Tibial nerve (tissue), 4 donors: ENCODE results near the gene CCDC57. TPM values are rescaled to one million over a fixed set of nuclear protein-coding genes. Genes with fewer than 3 reads are reported as not detected.
A peak's percentile ranks its signal among the peaks of the same experiment; 100 is the strongest.

Source experiments
- DNase-seq, 2 donors: peaks; one replicate each; pipeline ENCODE4 v3.0.0-alpha.2; 2019; ENCODE audit warnings: low spot score in 2 of 2
- H3K27ac ChIP-seq, 4 donors: fragments of 200-600 bp; sonication (generic) in 3 of 4; one replicate each; pipeline ENCODE4 v1.5.1; 2017 to 2019; ENCODE audit warnings: mild to moderate bottlenecking in 1 of 4
- H3K27me3 ChIP-seq, 2 donors: fragments of 200-600 bp; sonication (generic) in 1 of 2; one replicate each; pipeline versions ENCODE4 v1.5.1 to v1.6.0; 2017 to 2019
- H3K36me3 ChIP-seq, 3 donors: fragments of 200-600 bp; sonication (generic); one replicate each; pipeline ENCODE4 v1.5.1; 2018 to 2019
- H3K4me1 ChIP-seq, 4 donors: fragments of 200-600 bp; sonication (generic) in 3 of 4; one replicate each; pipeline ENCODE4 v1.5.1; 2017 to 2019
- H3K4me3 ChIP-seq, 4 donors: fragments of 200-600 bp; sonication (generic) in 3 of 4; one replicate each; pipeline ENCODE4 v1.5.1; 2017 to 2019; ENCODE audit warnings: mild to moderate bottlenecking in 1 of 4, moderate library complexity in 1 of 4
- H3K9me3 ChIP-seq, 4 donors: fragments of 200-600 bp; sonication (generic) in 3 of 4; one replicate each; pipeline ENCODE4 v1.5.1; 2017 to 2019
- EP300 ChIP-seq, 2 donors: sonication (generic); formaldehyde crosslinking; IDR thresholded peaks; one replicate each; pipeline ENCODE4 v1.6.1; 2017; ENCODE audit warnings: antibody characterized with exemption in 2 of 2, mild to moderate bottlenecking in 1 of 2
- POLR2A ChIP-seq, 2 donors: fragments of 450-650 bp; IDR thresholded peaks; one replicate each; pipeline ENCODE4 v1.6.1; 2017; ENCODE audit warnings: antibody characterized with exemption in 2 of 2, mild to moderate bottlenecking in 2 of 2, moderate library complexity in 2 of 2
- WGBS, 2 donors: methylation state at CpG; one replicate each; pipeline ENCODE4 v1.1.5; 2018; 5-methylcytosine and 5-hydroxymethylcytosine counted together
- total RNA-seq, 4 donors: library from RNA; depleted of rRNA; stranded (reverse); fragments of >200 nt; gene quantifications; one replicate each; pipeline ENCODE4 v1.1.0, GENCODE V29; 2016
- TF ChIP-seq, protein P1 (sequence below), 5 experiments: fragments of 200-600 bp in 3 of 5; fragments of 450-650 bp in 2 of 5; sonication (generic) in 3 of 5; IDR thresholded peaks; one replicate each; pipeline ENCODE4 v1.5.1; 2016 to 2019; ENCODE audit warnings: antibody characterized with exemption in 5 of 5, mild to moderate bottlenecking in 3 of 5, moderate library complexity in 2 of 5

CCDC57 gene
- total RNA-seq, 4 donors from 2014 or later = 33.5 to 91.2 (median 47.9) TPM

GRCh38 chr17:82104797-82105416 is 107.7 kb downstream of the CCDC57 start:
- TF ChIP-seq EP300 (IDR thresholded peaks at IDR 0.05) = no peak
- TF ChIP-seq, protein P1, sequence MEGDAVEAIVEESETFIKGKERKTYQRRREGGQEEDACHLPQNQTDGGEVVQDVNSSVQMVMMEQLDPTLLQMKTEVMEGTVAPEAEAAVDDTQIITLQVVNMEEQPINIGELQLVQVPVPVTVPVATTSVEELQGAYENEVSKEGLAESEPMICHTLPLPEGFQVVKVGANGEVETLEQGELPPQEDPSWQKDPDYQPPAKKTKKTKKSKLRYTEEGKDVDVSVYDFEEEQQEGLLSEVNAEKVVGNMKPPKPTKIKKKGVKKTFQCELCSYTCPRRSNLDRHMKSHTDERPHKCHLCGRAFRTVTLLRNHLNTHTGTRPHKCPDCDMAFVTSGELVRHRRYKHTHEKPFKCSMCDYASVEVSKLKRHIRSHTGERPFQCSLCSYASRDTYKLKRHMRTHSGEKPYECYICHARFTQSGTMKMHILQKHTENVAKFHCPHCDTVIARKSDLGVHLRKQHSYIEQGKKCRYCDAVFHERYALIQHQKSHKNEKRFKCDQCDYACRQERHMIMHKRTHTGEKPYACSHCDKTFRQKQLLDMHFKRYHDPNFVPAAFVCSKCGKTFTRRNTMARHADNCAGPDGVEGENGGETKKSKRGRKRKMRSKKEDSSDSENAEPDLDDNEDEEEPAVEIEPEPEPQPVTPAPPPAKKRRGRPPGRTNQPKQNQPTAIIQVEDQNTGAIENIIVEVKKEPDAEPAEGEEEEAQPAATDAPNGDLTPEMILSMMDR (IDR thresholded peaks at IDR 0.05) = no peak
- no peak for TF ChIP-seq POLR2A (IDR thresholded peaks at IDR 0.05)
- no peaks in the 10 kb centered on the region for H3K36me3 ChIP-seq
- 77 to 99% methylated on average over 3 to 10 of the region's 11 CpGs for WGBS, 2 donors
- H3K27me3 ChIP-seq = no peaks in the 10 kb centered on the region
- H3K9me3 ChIP-seq = no peaks in the 10 kb centered on the region
- DNase-seq = no peak
- H3K4me3 ChIP-seq = no peak overlapping the region
- peak overlapping the region; percentile 72 to 98 (median 80) for H3K27ac ChIP-seq
- peaks cover 0 to 78% (median 44%) of the 10 kb centered on the region in 4 donors for H3K4me1 ChIP-seq

- Histone ChIP-seq H3K4me1 (peaks cover 0 to 89% (median 54%) of the 10 kb centered on the region in 4 donors), H3K4me3 (no peak overlapping the region), H3K9me3 (no peaks in the 10 kb centered on the region), H3K36me3 (no peaks in the 10 kb centered on the region), H3K27ac (peak overlapping the region; percentile 72 to 98 (median 80)), H3K27me3 (no peaks in the 10 kb centered on the region)
- peak; percentile 80 to 82 for DNase-seq
- 33 to 38% methylated on average over 19 to 20 of the region's 24 CpGs for WGBS, 2 donors
- TF ChIP-seq POLR2A (IDR thresholded peaks at IDR 0.05) (no peak), EP300 (IDR thresholded peaks at IDR 0.05) (peak; percentile 11 to 78)
- TF ChIP-seq, protein P1 (IDR thresholded peaks at IDR 0.05) = peak in 1 of 5 experiments; percentile 15
Observed at GRCh38 chr17:82103553-82104451, 108.8 kb downstream of the CCDC57 start.

DNA sequence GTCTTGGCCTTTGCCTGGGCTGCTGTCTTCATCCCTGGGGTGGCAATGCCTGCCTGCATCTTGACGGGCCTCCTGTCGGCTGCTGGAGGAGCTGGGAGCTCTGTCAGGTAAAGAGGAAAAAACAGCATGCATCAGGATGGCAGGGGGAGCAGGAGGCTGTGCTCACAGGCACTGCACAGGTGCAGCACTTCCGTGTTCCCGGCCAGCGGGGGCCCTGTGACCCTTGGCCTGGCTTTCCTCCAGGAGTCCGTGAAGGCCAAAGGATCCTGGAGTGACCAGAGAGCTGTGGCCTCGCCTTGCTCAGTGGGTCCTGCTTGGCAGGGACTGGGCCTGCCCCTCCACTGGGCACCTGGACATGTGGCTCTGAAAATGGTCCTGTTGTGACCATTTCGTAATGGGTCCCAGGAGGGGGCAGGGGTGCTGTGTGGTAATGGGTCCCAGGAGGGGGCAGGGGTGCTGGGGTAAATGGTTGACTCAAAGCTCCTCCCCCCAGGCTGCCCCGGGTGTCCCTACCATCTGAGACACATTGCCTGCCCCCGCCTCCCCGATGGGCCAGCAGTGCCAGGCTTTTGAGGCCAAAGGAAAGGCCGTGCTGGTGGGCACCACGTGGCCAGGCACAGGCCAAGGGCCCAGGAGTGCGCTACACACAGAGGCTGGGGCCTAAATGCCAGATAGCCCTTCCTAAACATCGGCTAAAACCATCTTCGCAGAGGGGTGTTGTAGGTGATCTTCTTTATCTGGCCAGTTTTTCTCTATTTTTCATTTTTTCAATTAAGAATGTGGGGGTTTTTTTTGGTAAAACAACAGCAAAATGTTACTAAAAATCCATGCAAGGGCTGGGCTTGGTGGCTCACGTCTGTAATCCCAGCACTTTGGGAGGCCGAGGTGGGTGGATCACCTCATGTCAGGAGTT is 110.6 kb downstream of the CCDC57 start:
- Histone ChIP-seq H3K9me3 (no peaks in the 10 kb centered on the region), H3K4me1 (peaks cover 0 to 87% (median 55%) of the 10 kb centered on the region in 4 donors), H3K27me3 (no peaks in the 10 kb centered on the region), H3K27ac (peak overlapping the region; percentile 58 to 98 (median 80)), H3K4me3 (no peak overlapping the region), H3K36me3 (no peaks in the 10 kb centered on the region)
- whole genome bisulfite sequencing, 2 donors = 66 to 68% methylated on average over 18 of the region's 18 CpGs
- TF ChIP-seq, protein P1 (IDR thresholded peaks at IDR 0.05) = no peak
- no peak for TF ChIP-seq EP300 (IDR thresholded peaks at IDR 0.05)
- no peak for TF ChIP-seq POLR2A (IDR thresholded peaks at IDR 0.05)
- DNase-seq = no peak

GRCh38 chr17:82101301-82101715 is 111.3 kb downstream of the CCDC57 start:
- H3K9me3 ChIP-seq = no peaks in the 10 kb centered on the region
- WGBS, 2 donors = 57 to 71% methylated on average over 3 to 8 of the region's 10 CpGs
- peaks cover 3 to 87% (median 55%) of the 10 kb centered on the region in 4 donors for H3K4me1 ChIP-seq
- TF ChIP-seq POLR2A (IDR thresholded peaks at IDR 0.05) (no peak), EP300 (IDR thresholded peaks at IDR 0.05) (no peak)
- TF ChIP-seq, protein P1 (IDR thresholded peaks at IDR 0.05) = no peak
- no peak for DNase-seq
- no peaks in the 10 kb centered on the region for H3K27me3 ChIP-seq
- H3K36me3 ChIP-seq = peaks cover 0 to 1% (median 0%) of the 10 kb centered on the region in 3 donors
- H3K27ac ChIP-seq = peak overlapping the region in 3 of 4 donors; percentile 17 to 98 (median 86)
- no peak overlapping the region for H3K4me3 ChIP-seq
